ENCODE measurements around the gene VASP. TPM values are rescaled to one million over a fixed set of nuclear protein-coding genes. Genes with fewer than 3 reads are reported as not detected.

Gene VASP
- total RNA-seq, 1 donor from 2014 or later = 32.6 TPM

- peaks cover 6% of the 10 kb centered on the region for H4K20me1 ChIP-seq (ENCODE audit: low read depth)
- H3K36me3 ChIP-seq = no peaks in the 10 kb centered on the region
- no peak overlapping the region for H2AFZ ChIP-seq (replicated peaks)
- H3K4me2 ChIP-seq = no peak overlapping the region
- peak overlapping the region; percentile 11 for H3K4me3 Mint-ChIP-seq
- H3F3A ChIP-seq (ENCODE audit: low read depth) = peaks cover 17% of the 10 kb centered on the region
- no peaks in the 10 kb centered on the region for H3K27me3 Mint-ChIP-seq (ENCODE audit: insufficient read depth, low read depth)
- no peak overlapping the region for H3K27ac ChIP-seq
- DNase-seq (ENCODE audit: low spot score) = peak; percentile 72
- H3K9ac ChIP-seq = no peak overlapping the region
- no peaks in the 10 kb centered on the region for H3K9me3 ChIP-seq (ENCODE audit: low read depth)
- no peaks in the 10 kb centered on the region for H3K36me3 Mint-ChIP-seq
- TF ChIP-seq EZH2phosphoT487 (IDR thresholded peaks at IDR 0.05) (no peak), EZH2 (IDR thresholded peaks at IDR 0.05) (no peak), CTCF (IDR thresholded peaks at IDR 0.05) (peak; percentile 82)
- H3K27me3 ChIP-seq = peaks cover 7% of the 10 kb centered on the region
- H3K27ac Mint-ChIP-seq = no peak overlapping the region
- no peak overlapping the region for H3K4me3 ChIP-seq
- H3K9me3 Mint-ChIP-seq = no peaks in the 10 kb centered on the region
- no peaks in the 10 kb centered on the region for H3K79me2 ChIP-seq (ENCODE audit: low read depth)
- peaks cover 3% of the 10 kb centered on the region for H3K4me1 Mint-ChIP-seq
- H3K4me1 ChIP-seq = no peaks in the 10 kb centered on the region
Observed at GRCh38 chr19:45558399-45558878, 51.2 kb downstream of the VASP start.

- Histone ChIP-seq H3K9ac (no peak overlapping the region), H3F3A (ENCODE audit: low read depth) (peaks cover 5% of the 10 kb centered on the region), H3K4me3 (no peak overlapping the region), H3K27ac (no peak overlapping the region), H3K4me2 (no peak overlapping the region), H2AFZ (replicated peaks) (no peak overlapping the region), H3K9me3 (ENCODE audit: low read depth) (no peaks in the 10 kb centered on the region), H3K27me3 (no peaks in the 10 kb centered on the region), H3K4me1 (no peaks in the 10 kb centered on the region), H3K36me3 (no peaks in the 10 kb centered on the region), H4K20me1 (ENCODE audit: low read depth) (peaks cover 6% of the 10 kb centered on the region), H3K79me2 (ENCODE audit: low read depth) (no peaks in the 10 kb centered on the region)
- H3K27ac Mint-ChIP-seq = no peak overlapping the region
- TF ChIP-seq CTCF (IDR thresholded peaks at IDR 0.05) = no peak
- TF ChIP-seq EZH2phosphoT487 (IDR thresholded peaks at IDR 0.05) = no peak
- no peak for TF ChIP-seq EZH2 (IDR thresholded peaks at IDR 0.05)
- H3K9me3 Mint-ChIP-seq = no peaks in the 10 kb centered on the region
- H3K36me3 Mint-ChIP-seq = no peaks in the 10 kb centered on the region
- H3K4me1 Mint-ChIP-seq = peaks cover 3% of the 10 kb centered on the region
- H3K27me3 Mint-ChIP-seq (ENCODE audit: insufficient read depth, low read depth) = no peaks in the 10 kb centered on the region
- H3K4me3 Mint-ChIP-seq = no peak overlapping the region
- DNase-seq (ENCODE audit: low spot score) = no peak
Observed at GRCh38 chr19:45560038-45560437, 52.8 kb downstream of the VASP start.

- Histone ChIP-seq H3F3A (ENCODE audit: low read depth) (peaks cover 5% of the 10 kb centered on the region), H3K36me3 (no peaks in the 10 kb centered on the region), H3K27me3 (no peaks in the 10 kb centered on the region), H4K20me1 (ENCODE audit: low read depth) (peaks cover 6% of the 10 kb centered on the region), H3K4me2 (no peak overlapping the region), H3K4me3 (no peak overlapping the region), H3K9ac (no peak overlapping the region), H2AFZ (replicated peaks) (no peak overlapping the region), H3K27ac (no peak overlapping the region), H3K4me1 (no peaks in the 10 kb centered on the region), H3K79me2 (ENCODE audit: low read depth) (no peaks in the 10 kb centered on the region), H3K9me3 (ENCODE audit: low read depth) (no peaks in the 10 kb centered on the region)
- Mint-ChIP-seq H3K27ac (peak overlapping the region; percentile 50), H3K27me3 (ENCODE audit: insufficient read depth, low read depth) (no peaks in the 10 kb centered on the region), H3K36me3 (no peaks in the 10 kb centered on the region), H3K4me1 (peaks cover 3% of the 10 kb centered on the region), H3K4me3 (no peak overlapping the region), H3K9me3 (no peaks in the 10 kb centered on the region)
- TF ChIP-seq EZH2phosphoT487 (IDR thresholded peaks at IDR 0.05) = no peak
- TF ChIP-seq CTCF (IDR thresholded peaks at IDR 0.05) = no peak
- no peak for TF ChIP-seq EZH2 (IDR thresholded peaks at IDR 0.05)
- DNase-seq (ENCODE audit: low spot score) = no peak
Observed at GRCh38 chr19:45560686-45561085, 53.4 kb downstream of the VASP start.

All from neural progenitor cell (in vitro differentiated cells).